ENCODE results near the gene SARDH.

- TF ChIP-seq SIN3A (IDR thresholded peaks at IDR 0.05; ENCODE audit: borderline replicate concordance, low read depth, low read length) (no peak), CTCF (CRISPR knock-in tag; IDR thresholded peaks at IDR 0.05) (no peak), ZNF549 (CRISPR knock-in tag; IDR thresholded peaks at IDR 0.05) (no peak), CREM (IDR thresholded peaks at IDR 0.05) (no peak), CREM (CRISPR knock-in tag; IDR thresholded peaks at IDR 0.05) (no peak), RFX1 (IDR thresholded peaks at IDR 0.05) (no peak), ZNF546 (CRISPR knock-in tag; conservative IDR thresholded peaks at IDR 0.05) (no peak), PRDM15 (CRISPR knock-in tag; IDR thresholded peaks at IDR 0.05) (no peak), RAD21 (CRISPR knock-in tag; IDR thresholded peaks at IDR 0.05) (no peak), ZNF552 (CRISPR knock-in tag; IDR thresholded peaks at IDR 0.05; ENCODE audit: borderline replicate concordance) (no peak), TGIF2 (CRISPR knock-in tag; IDR thresholded peaks at IDR 0.05) (no peak), ZBTB7A (CRISPR knock-in tag; IDR thresholded peaks at IDR 0.05) (no peak), ZNF577 (CRISPR knock-in tag; IDR thresholded peaks at IDR 0.05; ENCODE audit: borderline replicate concordance, low read depth) (no peak), EEA1 (CRISPR knock-in tag; IDR thresholded peaks at IDR 0.05; ENCODE audit: borderline replicate concordance) (no peak), PLSCR1 (CRISPR knock-in tag; IDR thresholded peaks at IDR 0.05; ENCODE audit: borderline replicate concordance) (no peak)
Measured at GRCh38 chr9:133640160-133640559, 98.0 kb downstream of the SARDH start.
